ENCODE results near the gene MCF2L.

MCF2L gene

DNA sequence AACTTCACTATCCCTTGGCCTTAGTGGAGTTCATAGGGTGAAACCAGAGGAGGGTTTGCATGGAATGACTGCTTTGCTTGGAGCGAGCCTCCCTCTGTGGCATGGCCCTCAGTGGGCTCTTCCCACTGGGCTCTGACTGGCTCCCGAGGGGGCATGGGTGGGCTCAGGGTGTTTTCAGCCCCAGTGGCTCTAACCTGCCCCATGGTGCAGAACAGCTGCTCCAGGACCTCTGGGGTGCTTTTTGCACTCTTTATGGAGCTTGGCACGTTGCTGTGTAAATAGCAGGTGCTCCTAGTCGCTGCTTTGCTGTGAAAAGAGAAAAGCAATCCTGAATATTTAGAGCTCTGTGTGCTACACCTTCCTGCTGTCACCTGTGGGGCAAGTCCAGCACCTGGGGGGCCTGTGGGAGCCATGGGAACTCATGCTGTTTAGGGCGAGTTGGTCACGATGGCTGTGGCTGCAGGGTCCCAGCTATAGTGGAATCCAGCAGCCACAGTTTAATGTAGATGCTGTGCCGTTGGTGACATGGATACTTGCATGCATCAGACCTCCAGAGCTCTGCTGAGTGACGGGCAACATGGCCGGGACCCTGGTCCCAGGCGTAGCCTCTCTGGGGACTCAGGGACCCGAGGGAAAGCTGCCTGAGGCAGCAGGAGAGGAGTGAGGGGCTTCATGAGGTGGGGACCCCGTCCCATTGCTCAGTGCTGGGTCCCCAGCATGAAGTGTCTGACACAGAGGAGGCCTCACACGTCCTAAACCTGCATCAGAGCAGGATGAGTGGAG is 14.3 kb upstream of the MCF2L start:
- TF ChIP-seq, protein P1, sequence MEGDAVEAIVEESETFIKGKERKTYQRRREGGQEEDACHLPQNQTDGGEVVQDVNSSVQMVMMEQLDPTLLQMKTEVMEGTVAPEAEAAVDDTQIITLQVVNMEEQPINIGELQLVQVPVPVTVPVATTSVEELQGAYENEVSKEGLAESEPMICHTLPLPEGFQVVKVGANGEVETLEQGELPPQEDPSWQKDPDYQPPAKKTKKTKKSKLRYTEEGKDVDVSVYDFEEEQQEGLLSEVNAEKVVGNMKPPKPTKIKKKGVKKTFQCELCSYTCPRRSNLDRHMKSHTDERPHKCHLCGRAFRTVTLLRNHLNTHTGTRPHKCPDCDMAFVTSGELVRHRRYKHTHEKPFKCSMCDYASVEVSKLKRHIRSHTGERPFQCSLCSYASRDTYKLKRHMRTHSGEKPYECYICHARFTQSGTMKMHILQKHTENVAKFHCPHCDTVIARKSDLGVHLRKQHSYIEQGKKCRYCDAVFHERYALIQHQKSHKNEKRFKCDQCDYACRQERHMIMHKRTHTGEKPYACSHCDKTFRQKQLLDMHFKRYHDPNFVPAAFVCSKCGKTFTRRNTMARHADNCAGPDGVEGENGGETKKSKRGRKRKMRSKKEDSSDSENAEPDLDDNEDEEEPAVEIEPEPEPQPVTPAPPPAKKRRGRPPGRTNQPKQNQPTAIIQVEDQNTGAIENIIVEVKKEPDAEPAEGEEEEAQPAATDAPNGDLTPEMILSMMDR (IDR thresholded peaks at IDR 0.05; ENCODE audit: low read depth, low read length, missing control alignments) = no peak
- DNase-seq (ENCODE audit: low read depth) = no peak
- no peak overlapping the region for H3K4me3 ChIP-seq (ENCODE audit: low read depth, low read length)

DNA sequence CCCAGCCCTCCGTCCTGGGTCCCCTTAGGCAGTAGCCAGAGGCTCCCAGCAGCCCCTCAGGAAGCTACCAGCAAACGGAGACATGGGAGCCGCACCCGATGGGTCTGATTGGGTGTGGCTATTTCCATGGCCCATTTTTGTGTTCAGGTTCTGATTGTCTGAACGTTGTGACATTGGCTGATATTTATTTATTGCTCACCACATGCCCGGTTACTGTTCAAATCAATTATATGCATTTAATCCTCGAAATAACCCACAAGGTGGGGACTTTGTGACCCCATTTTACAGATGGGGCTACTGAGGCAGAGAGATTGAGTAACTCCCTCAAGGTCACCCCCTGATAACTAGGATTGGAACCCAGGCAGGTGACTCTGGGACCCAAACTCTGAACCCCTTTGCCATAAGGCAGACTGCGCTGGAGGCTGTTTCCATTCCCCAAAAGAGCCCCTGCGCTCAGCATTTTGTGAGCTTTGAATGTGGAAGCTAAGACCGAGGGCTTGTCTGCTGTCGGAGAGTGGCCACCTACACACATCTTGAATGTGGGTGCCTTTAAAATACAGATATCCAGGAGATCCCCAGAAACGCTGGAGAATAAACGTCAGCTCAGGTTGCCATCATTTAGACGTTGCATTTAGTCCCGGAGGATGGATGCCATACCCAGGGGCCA is 13.6 kb upstream of the MCF2L start:
- no peak for DNase-seq (ENCODE audit: low read depth)
- no peak overlapping the region for H3K4me3 ChIP-seq (ENCODE audit: low read depth, low read length)
- TF ChIP-seq, protein P1 (IDR thresholded peaks at IDR 0.05; ENCODE audit: low read depth, low read length, missing control alignments) = no peak

DNA sequence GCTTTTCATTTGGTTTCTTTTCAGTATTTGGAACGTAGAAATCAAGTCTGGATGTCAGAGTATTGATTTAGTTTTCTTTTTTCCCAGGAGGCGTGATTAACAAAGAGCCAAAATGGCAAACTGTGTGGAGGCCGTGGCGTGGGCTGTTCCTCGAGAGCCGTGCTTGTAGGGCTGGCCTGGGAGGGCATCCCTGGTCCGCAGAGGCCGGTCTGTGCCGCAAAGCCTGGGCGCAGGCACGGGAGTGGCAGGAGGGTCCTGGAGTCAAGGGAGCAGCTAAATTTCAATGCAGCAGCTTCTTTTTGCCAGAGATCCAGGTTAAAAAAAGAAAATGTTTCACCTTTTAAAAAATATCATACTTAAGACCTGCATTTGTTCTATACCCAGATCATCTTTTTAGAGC is 13.1 kb upstream of the MCF2L start:
- no peak overlapping the region for H3K4me3 ChIP-seq (ENCODE audit: low read depth, low read length)
- no peak for DNase-seq (ENCODE audit: low read depth)
- TF ChIP-seq, protein P1 (IDR thresholded peaks at IDR 0.05; ENCODE audit: low read depth, low read length, missing control alignments) = no peak

DNA sequence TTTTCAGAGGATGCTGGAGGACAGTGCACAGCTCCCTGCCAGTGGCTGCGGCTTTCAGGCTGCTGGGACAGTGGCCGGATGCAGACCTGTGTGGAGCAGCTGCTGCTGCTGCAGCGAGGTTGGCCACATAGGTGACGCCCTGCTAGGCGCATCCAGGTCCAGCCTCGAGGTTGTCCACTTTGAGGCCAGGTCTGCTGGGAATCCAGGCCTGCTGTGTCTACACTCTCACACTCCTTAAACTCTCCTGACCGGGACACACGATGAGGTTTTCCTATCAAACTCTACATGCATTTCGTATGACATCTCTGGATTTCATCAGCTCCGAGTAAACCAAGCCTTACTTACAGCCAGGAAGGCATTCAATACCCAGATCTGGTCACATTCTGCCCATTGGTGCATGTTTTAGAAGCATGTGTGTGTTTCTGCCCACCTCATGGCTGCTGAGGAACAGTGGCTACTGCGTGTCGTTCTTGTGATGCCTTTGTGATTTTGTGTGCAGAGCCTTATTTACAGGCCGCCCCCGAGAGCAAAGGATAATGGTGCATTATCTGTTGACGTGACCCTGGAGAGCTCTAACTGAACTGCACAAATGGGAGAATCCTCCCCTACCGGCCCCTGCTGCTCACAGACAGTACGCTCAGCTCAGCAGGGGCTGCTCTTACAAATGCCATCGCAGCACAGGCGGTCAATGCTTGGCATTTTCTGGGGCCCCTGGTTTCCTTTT is 12.3 kb upstream of the MCF2L start:
- no peak overlapping the region for H3K4me3 ChIP-seq (ENCODE audit: low read depth, low read length)
- TF ChIP-seq, protein P1 (IDR thresholded peaks at IDR 0.05; ENCODE audit: low read depth, low read length, missing control alignments) = no peak
- no peak for DNase-seq (ENCODE audit: low read depth)

DNA sequence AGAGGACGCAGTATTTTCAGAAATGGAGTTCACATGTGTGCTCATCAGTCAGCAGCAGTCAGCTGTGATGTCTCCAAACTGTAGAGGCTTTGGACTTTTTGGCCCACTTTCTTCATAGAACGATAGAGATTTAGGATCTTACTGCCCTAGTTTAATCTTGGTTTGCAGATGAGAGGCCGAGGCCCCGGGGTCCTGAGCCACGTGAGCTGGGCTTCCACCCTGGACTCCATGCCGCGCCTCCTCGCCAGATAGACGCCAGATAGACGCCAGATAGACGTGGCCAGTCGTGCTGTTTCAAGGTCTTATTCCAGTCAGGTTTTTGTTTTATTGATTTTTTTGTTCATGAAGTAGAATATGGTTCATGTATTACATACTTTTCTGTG is 11.7 kb upstream of the MCF2L start:
- TF ChIP-seq, protein P1 (IDR thresholded peaks at IDR 0.05; ENCODE audit: low read depth, low read length, missing control alignments) = no peak
- no peak overlapping the region for H3K4me3 ChIP-seq (ENCODE audit: low read depth, low read length)
- DNase-seq (ENCODE audit: low read depth) = no peak

DNA sequence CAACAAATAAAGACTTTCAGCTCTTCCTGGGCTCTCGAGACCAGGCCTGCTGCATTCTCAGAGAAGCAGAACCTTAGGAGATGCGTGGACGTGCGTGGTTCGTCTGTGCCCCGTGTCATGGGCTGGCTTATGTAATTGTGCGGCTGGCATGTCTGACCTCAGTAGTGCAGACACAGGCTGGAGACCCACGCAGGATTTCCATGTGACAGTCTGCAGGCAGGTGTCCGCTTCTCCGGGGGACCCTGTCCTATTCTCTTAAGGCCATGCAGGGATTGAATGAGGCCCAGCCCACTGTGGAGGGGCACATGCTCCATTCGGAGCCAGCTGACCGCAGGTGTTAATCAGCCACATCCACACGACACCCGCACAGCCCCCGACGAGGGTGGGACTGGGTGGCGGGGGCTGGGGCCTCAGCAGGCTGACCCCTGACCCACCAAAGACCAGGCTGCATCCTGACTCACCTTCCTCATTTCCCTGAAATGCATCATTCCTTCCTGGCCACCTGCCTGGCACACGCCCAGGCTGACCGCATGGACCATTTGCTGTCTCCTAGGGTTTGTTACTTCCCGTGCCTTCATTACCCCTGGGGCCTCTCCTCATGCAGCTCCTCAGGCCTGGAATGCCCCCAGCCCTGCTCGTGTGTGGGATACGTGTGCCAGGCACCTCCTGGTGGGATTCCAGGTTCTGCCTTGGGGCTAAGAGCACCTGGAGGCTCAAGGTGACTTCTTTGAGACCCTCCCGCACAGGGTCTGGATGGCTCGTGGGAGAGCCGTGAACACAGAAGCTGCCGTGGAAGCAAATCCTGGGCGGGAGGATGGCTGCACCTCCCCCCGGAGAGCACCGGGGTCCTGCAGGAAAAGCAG is 10.7 kb upstream of the MCF2L start:
- DNase-seq (ENCODE audit: low read depth) = no peak
- TF ChIP-seq, protein P1 (IDR thresholded peaks at IDR 0.05; ENCODE audit: low read depth, low read length, missing control alignments) = no peak
- no peak overlapping the region for H3K4me3 ChIP-seq (ENCODE audit: low read depth, low read length)

Measured in GM12864 (cell line).